Kidney (tissue), 14 donors: Measurements from ENCODE around the gene LZTFL1. TPM values are rescaled to one million over a fixed set of nuclear protein-coding genes. Genes with fewer than 3 reads are reported as not detected.

Source experiments
- DNase-seq, 5 donors: peaks; one replicate each; pipeline ENCODE4 v3.0.0-alpha.2; 2013 to 2020
- FAIRE-seq: peaks from 2 replicates; lab custom pipeline; 2012; peaks lifted over from hg19 to GRCh38; lab: Jason Lieb, UNC
- H3K27ac ChIP-seq, 2 donors: one replicate each; pipeline ENCODE4 v1.7.0; 2013; ENCODE audit warnings: low read depth in 2 of 2, low read length in 2 of 2, inconsistent platforms in 1 of 2
- H3K27me3 ChIP-seq: one replicate; pipeline ENCODE4 v1.7.1; 2013; ENCODE audit warnings: low read length, inconsistent platforms; ENCODE audit not compliant: control insufficient read depth, insufficient read depth
- H3K36me3 ChIP-seq, 3 donors: one replicate each; pipeline versions ENCODE4 v1.7.0 to v1.7.1; 2013; ENCODE audit warnings: low read length in 3 of 3, control low read depth in 1 of 3, inconsistent platforms in 1 of 3; ENCODE audit not compliant: insufficient read depth in 3 of 3, control insufficient read depth in 2 of 3
- H3K4me1 ChIP-seq, 3 donors: one replicate each; pipeline versions ENCODE4 v1.7.0 to v1.7.1; 2013; ENCODE audit warnings: low read length in 3 of 3, inconsistent platforms in 1 of 3, low read depth in 1 of 3; ENCODE audit not compliant: control insufficient read depth in 2 of 3, insufficient read depth in 2 of 3
- H3K4me3 ChIP-seq, 3 donors: one replicate each; pipeline versions ENCODE4 v1.7.0 to v1.8.1; 2013; ENCODE audit warnings: low read length in 3 of 3, control low read depth in 1 of 3, inconsistent platforms in 1 of 3
- H3K9ac ChIP-seq, 3 donors: one replicate each; pipeline versions ENCODE4 v1.7.0 to v1.7.1; 2013; ENCODE audit warnings: low read length in 3 of 3, control low read depth in 1 of 3, inconsistent platforms in 1 of 3
- H3K9me3 ChIP-seq, 3 donors: one replicate each; pipeline versions ENCODE4 v1.7.0 to v1.7.1; 2013; ENCODE audit warnings: low read length in 3 of 3, control low read depth in 1 of 3, inconsistent platforms in 1 of 3; ENCODE audit not compliant: control insufficient read depth in 2 of 3, insufficient read depth in 1 of 3
- intact Hi-C: fragments of 100-400 bp; cut with DNase I; formaldehyde crosslinking; loops from one replicate; pipeline ENCODE4 v1.11.1; 2022
- polyA plus RNA-seq: library from polyadenylated mRNA; stranded (reverse); fragments of 350-450 nt; fragmentation: Illumina TruSeq; extraction: RNeasy Lipid Tissue Mini Kit (QIAGEN cat#74804); gene quantifications from one replicate; pipeline ENCODE4 v1.2.3, GENCODE V29; 2014; ENCODE audit warnings: low read depth, low replicate concordance; ENCODE audit not compliant: insufficient read depth
- total RNA-seq: library from RNA; stranded (reverse); fragmentation: NEBNext Ultra II Directional; extraction: Animal tissue kit (Norgen Biotek cat#: 25700); gene quantifications from one replicate; pipeline ENCODE4 v1.2.1, GENCODE V29; 2021
- TF ChIP-seq, protein P1 (sequence below): IDR thresholded peaks from 3 replicates; pipeline ENCODE4 v1.5.1; 2012; ENCODE audit warnings: mild to moderate bottlenecking, moderate library complexity, borderline replicate concordance; ENCODE audit not compliant: insufficient read depth; ENCODE audit errors: extremely low read depth
- donor health status: control.
- donor health status: control.
- donor health status: control.
- donor health status: control.
- donor health status: control.
- donor health status: DM: yes; HTN: yes; CAD: no.
- donor health status: Normal renal cell carcinoma (clear cell type).

Gene LZTFL1
- total and polyA plus RNA-seq, 2 donors from 2014 or later: 13.9 to 30.9 TPM

DNA sequence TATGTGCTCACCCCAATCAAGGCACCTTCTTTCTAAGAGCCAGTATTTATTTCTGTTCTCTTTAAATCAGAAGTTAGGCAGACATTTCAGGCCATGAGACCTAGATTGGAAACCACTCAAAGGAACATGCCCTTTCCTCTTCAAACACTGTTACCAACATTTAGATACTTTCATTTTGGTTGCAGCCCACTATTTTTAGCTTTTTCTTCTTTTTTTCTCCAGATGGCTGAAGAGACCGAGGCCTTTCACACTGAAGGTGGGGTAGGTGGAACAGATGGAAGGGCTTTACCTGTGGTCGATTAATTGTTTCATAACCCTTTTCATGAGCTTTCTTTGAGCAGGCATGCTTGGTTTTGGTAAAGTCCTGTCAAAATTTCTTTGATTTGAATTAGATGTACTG is 10.9 kb upstream of the LZTFL1 start:
- intact Hi-C loops: no loop called here
- H3K27ac ChIP-seq: no peak overlapping the region
- DNase-seq: no peak
- FAIRE-seq: no peak
- no peaks in the 10 kb centered on the region for H3K27me3 ChIP-seq
- H3K9me3 ChIP-seq: no peaks in the 10 kb centered on the region
- H3K4me3 ChIP-seq: no peak overlapping the region
- TF ChIP-seq, protein P1, sequence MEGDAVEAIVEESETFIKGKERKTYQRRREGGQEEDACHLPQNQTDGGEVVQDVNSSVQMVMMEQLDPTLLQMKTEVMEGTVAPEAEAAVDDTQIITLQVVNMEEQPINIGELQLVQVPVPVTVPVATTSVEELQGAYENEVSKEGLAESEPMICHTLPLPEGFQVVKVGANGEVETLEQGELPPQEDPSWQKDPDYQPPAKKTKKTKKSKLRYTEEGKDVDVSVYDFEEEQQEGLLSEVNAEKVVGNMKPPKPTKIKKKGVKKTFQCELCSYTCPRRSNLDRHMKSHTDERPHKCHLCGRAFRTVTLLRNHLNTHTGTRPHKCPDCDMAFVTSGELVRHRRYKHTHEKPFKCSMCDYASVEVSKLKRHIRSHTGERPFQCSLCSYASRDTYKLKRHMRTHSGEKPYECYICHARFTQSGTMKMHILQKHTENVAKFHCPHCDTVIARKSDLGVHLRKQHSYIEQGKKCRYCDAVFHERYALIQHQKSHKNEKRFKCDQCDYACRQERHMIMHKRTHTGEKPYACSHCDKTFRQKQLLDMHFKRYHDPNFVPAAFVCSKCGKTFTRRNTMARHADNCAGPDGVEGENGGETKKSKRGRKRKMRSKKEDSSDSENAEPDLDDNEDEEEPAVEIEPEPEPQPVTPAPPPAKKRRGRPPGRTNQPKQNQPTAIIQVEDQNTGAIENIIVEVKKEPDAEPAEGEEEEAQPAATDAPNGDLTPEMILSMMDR: no peak
- H3K9ac ChIP-seq: no peak overlapping the region
- no peaks in the 10 kb centered on the region for H3K4me1 ChIP-seq
- no peaks in the 10 kb centered on the region for H3K36me3 ChIP-seq

DNA sequence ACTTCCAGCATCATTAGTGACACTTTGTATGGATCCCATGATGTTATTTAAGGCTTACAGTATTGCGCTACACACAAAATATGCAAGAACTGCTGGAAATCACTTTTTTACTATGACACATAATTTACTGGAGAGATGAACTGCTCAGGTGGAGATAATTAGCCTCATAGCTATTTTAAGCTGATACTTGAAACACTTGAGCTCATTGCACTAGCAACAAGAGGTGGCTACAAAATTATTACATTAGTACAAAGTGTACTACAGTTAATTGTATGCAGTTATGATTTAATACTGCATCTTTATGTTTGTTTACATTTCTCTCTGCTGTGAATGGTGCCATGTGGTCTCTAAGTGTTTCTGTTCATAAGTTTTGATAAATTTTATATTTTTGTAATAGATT is 6.5 kb upstream of the LZTFL1 start:
- Histone ChIP-seq H3K9ac (no peak overlapping the region), H3K4me3 (no peak overlapping the region), H3K27me3 (no peaks in the 10 kb centered on the region), H3K9me3 (no peaks in the 10 kb centered on the region), H3K36me3 (no peaks in the 10 kb centered on the region), H3K4me1 (no peaks in the 10 kb centered on the region), H3K27ac (no peak overlapping the region)
- TF ChIP-seq, protein P1: no peak
- no peak for FAIRE-seq
- DNase-seq: no peak
- intact Hi-C loops: no loop called here

DNA sequence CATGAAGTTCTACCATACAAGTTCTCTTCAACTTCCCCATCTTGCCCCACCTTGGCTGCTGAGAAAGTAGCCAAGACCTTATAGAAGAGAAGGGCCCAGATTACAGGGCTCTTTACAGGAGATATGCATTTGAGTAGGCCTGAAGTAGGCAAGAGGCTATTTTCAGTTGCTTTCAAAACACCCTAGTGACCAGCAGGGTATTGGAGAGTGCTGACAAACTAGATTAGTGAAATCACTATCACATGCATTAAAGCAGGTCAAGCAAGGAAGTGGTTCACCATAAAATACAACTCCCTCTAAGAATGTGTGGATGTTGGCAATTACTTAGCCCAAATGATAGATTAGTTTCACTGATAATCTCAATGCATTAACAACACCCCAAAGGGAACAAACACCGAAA is 2.7 kb upstream of the LZTFL1 start:
- intact Hi-C loops: no loop called here
- TF ChIP-seq, protein P1: no peak
- Histone ChIP-seq H3K27ac (no peak overlapping the region), H3K9ac (no peak overlapping the region), H3K9me3 (no peaks in the 10 kb centered on the region), H3K4me3 (no peak overlapping the region), H3K27me3 (no peaks in the 10 kb centered on the region), H3K4me1 (peaks cover 0 to 7% (median 3%) of the 10 kb centered on the region in 3 donors), H3K36me3 (no peaks in the 10 kb centered on the region)
- no peak for FAIRE-seq
- DNase-seq: no peak
